ENCODE measurements around the gene TMEM131.

TMEM131 gene

GRCh38 chr2:97739020-97739892, 256.5 kb downstream of the TMEM131 start:
- H3K9me3 Mint-ChIP-seq: no peaks in the 10 kb centered on the region
- DNase-seq (no peak), ATAC-seq (peak; percentile 6)
- no peaks in the 10 kb centered on the region for H3K27me3 Mint-ChIP-seq
- no peak overlapping the region for H3K4me3 Mint-ChIP-seq
- H3K27ac Mint-ChIP-seq: no peak overlapping the region
- peaks cover 53% of the 10 kb centered on the region for H3K4me1 Mint-ChIP-seq

GRCh38 chr2:97738179-97739019, 257.3 kb downstream of the TMEM131 start:
- H3K4me3 Mint-ChIP-seq: no peak overlapping the region
- H3K27ac Mint-ChIP-seq: peak overlapping the region; percentile 1 to 60
- DNase-seq (no peak), ATAC-seq (no peak)
- peaks cover 44% of the 10 kb centered on the region for H3K4me1 Mint-ChIP-seq
- H3K27me3 Mint-ChIP-seq: no peaks in the 10 kb centered on the region
- no peaks in the 10 kb centered on the region for H3K9me3 Mint-ChIP-seq

- Mint-ChIP-seq H3K27ac (peak overlapping the region in 1 of 2 donors; percentile 60), H3K9me3 (no peaks in the 10 kb centered on the region), H3K4me3 (no peak overlapping the region), H3K27me3 (no peaks in the 10 kb centered on the region), H3K4me1 (peaks cover 39% of the 10 kb centered on the region)
- no peak for ATAC-seq
- DNase-seq: no peak
Observed at GRCh38 chr2:97737421-97738178, 258.1 kb downstream of the TMEM131 start.

GRCh38 chr2:97736608-97737330, 259.0 kb downstream of the TMEM131 start:
- Mint-ChIP-seq H3K4me1 (peaks cover 36% of the 10 kb centered on the region), H3K27ac (no peak overlapping the region), H3K27me3 (no peaks in the 10 kb centered on the region), H3K9me3 (no peaks in the 10 kb centered on the region), H3K4me3 (no peak overlapping the region)
- DNase-seq (no peak), ATAC-seq (no peak)

GRCh38 chr2:97736185-97736584, 259.6 kb downstream of the TMEM131 start:
- ATAC-seq: no peak
- H3K27ac Mint-ChIP-seq: no peak overlapping the region
- H3K4me1 Mint-ChIP-seq: peaks cover 36% of the 10 kb centered on the region
- no peaks in the 10 kb centered on the region for H3K9me3 Mint-ChIP-seq
- no peak for DNase-seq
- no peak overlapping the region for H3K4me3 Mint-ChIP-seq
- no peaks in the 10 kb centered on the region for H3K27me3 Mint-ChIP-seq

GRCh38 chr2:97735161-97735561, 260.6 kb downstream of the TMEM131 start:
- Mint-ChIP-seq H3K27me3 (no peaks in the 10 kb centered on the region), H3K9me3 (peaks cover 0 to 4% of the 10 kb centered on the region in 2 donors), H3K27ac (no peak overlapping the region), H3K4me3 (no peak overlapping the region), H3K4me1 (peaks cover 31% of the 10 kb centered on the region)
- DNase-seq (no peak), ATAC-seq (no peak)

- Mint-ChIP-seq H3K4me1 (peaks cover 31% of the 10 kb centered on the region), H3K4me3 (no peak overlapping the region), H3K27me3 (no peaks in the 10 kb centered on the region), H3K9me3 (peaks cover 0 to 7% of the 10 kb centered on the region in 2 donors), H3K27ac (peak overlapping the region in 1 of 2 donors; percentile 42)
- DNase-seq (no peak), ATAC-seq (no peak)
Observed at GRCh38 chr2:97734061-97735051, 261.4 kb downstream of the TMEM131 start.

- Mint-ChIP-seq H3K9me3 (peaks cover 4 to 7% of the 10 kb centered on the region in 2 donors), H3K27ac (peak overlapping the region in 1 of 2 donors; percentile 36), H3K4me1 (peaks cover 28% of the 10 kb centered on the region), H3K27me3 (no peaks in the 10 kb centered on the region), H3K4me3 (no peak overlapping the region)
- ATAC-seq (no peak), DNase-seq (no peak)
Observed at GRCh38 chr2:97733341-97734035, 262.3 kb downstream of the TMEM131 start.

GRCh38 chr2:97732436-97733340, 263.1 kb downstream of the TMEM131 start:
- Mint-ChIP-seq H3K27me3 (no peaks in the 10 kb centered on the region), H3K4me3 (no peak overlapping the region), H3K9me3 (peaks cover 4 to 13% of the 10 kb centered on the region in 2 donors), H3K4me1 (peaks cover 32% of the 10 kb centered on the region), H3K27ac (no peak overlapping the region)
- DNase-seq (no peak), ATAC-seq (no peak)

- Mint-ChIP-seq H3K27me3 (no peaks in the 10 kb centered on the region), H3K9me3 (peaks cover 4 to 25% of the 10 kb centered on the region in 2 donors), H3K27ac (peak overlapping the region; percentile 62 to 87), H3K4me3 (no peak overlapping the region), H3K4me1 (peaks cover 44% of the 10 kb centered on the region)
- no peak for DNase-seq
- ATAC-seq: no peak
Observed at GRCh38 chr2:97731274-97732020, 264.3 kb downstream of the TMEM131 start.

GRCh38 chr2:97730245-97730644, 265.5 kb downstream of the TMEM131 start:
- H3K4me3 Mint-ChIP-seq: no peak overlapping the region
- H3K27me3 Mint-ChIP-seq: no peaks in the 10 kb centered on the region
- DNase-seq (no peak), ATAC-seq (no peak)
- peaks cover 56% of the 10 kb centered on the region for H3K4me1 Mint-ChIP-seq
- peak overlapping the region in 1 of 2 donors; percentile 48 for H3K27ac Mint-ChIP-seq
- peaks cover 4 to 27% of the 10 kb centered on the region in 2 donors for H3K9me3 Mint-ChIP-seq

Data from stimulated activated naive CD8-positive, alpha-beta T cell treated with anti-CD3 and anti-CD28 coated beads, Interleukin-15, amount 100 ng/mL, for 72 hours (primary cell).